GM19438 (cell line): ENCODE measurements around the gene VIT.

Experiments used
- ATAC-seq: cut with Tn5 transposase; IDR thresholded peaks from one replicate; pipeline ENCODE4 v1.9.1; 2021; ENCODE audit warnings: low read depth; ENCODE audit not compliant: unreplicated experiment

VIT gene

GRCh38 chr2:36696533-36696932 lies at the start of gene VIT:
Gene VIT (plus strand): TSS chr2:36696707. CDS start chr2:36716371, 19,664 bp downstream.
- ATAC-seq = no peak

- ATAC-seq = peak; percentile 74
Measured at GRCh38 chr2:36650031-36650829, 46.3 kb upstream of the VIT start.

- ATAC-seq = no peak
Measured at GRCh38 chr2:36653155-36653554, 43.4 kb upstream of the VIT start.

GRCh38 chr2:36653967-36654694 lies 42.4 kb upstream of the VIT start:
- no peak for ATAC-seq

- no peak for ATAC-seq
Measured at GRCh38 chr2:36655453-36655852, 41.1 kb upstream of the VIT start.

GRCh38 chr2:36657703-36658102 lies 38.8 kb upstream of the VIT start:
- no peak for ATAC-seq

GRCh38 chr2:36658277-36658748 lies 38.2 kb upstream of the VIT start:
- no peak for ATAC-seq

- ATAC-seq = no peak
Measured at GRCh38 chr2:36659218-36659617, 37.3 kb upstream of the VIT start.

- ATAC-seq = no peak
Measured at GRCh38 chr2:36659872-36660312, 36.6 kb upstream of the VIT start.

GRCh38 chr2:36662638-36663037 lies 33.9 kb upstream of the VIT start:
- ATAC-seq = no peak

GRCh38 chr2:36663295-36663694 lies 33.2 kb upstream of the VIT start:
- ATAC-seq = no peak

- ATAC-seq = peak; percentile 81
Measured at GRCh38 chr2:36663851-36664695, 32.4 kb upstream of the VIT start.

GRCh38 chr2:36664696-36665076 lies 31.8 kb upstream of the VIT start:
- ATAC-seq = no peak

- ATAC-seq = no peak
Measured at GRCh38 chr2:36667931-36668330, 28.6 kb upstream of the VIT start.

GRCh38 chr2:36670881-36671595 lies 25.5 kb upstream of the VIT start:
- ATAC-seq = no peak

- ATAC-seq = no peak
Measured at GRCh38 chr2:36671731-36672130, 24.8 kb upstream of the VIT start.

GRCh38 chr2:36672199-36672598 lies 24.3 kb upstream of the VIT start:
- ATAC-seq = no peak

- no peak for ATAC-seq
Measured at GRCh38 chr2:36675579-36676282, 20.8 kb upstream of the VIT start.

GRCh38 chr2:36676364-36676763 lies 20.1 kb upstream of the VIT start:
- no peak for ATAC-seq

GRCh38 chr2:36677386-36677785 lies 19.1 kb upstream of the VIT start:
- no peak for ATAC-seq
